ENCODE data around the gene ADGRA1. TPM values are rescaled to one million over a fixed set of nuclear protein-coding genes. Genes with fewer than 3 reads are reported as not detected.

ADGRA1 gene
- total and polyA plus RNA-seq, 4 experiments from 2014 or later = not detected

DNA sequence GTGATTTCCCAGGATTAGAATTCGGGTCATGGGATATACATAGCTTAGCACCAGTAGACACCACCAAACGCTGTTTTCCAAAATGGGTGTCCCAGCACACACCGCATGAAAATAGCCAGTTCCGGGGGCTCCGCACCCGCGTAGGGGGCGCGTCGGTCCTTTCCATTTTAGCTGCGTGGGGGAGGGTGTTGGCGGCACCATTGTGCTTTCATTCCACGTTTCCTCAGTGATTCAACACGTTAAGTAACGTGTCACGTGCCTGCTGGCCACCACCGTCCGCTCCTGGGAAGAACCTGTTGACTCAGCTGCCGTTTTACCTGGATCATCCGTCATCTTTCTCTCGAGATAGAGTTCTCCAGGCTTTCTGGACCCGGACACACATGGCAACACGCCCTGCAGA lies 25.6 kb upstream of the ADGRA1 start:
- Histone ChIP-seq H3K36me3 (ENCODE audit: insufficient read depth, low read length) (no peaks in the 10 kb centered on the region), H3K27me3 (ENCODE audit: insufficient read depth, low read length) (no peaks in the 10 kb centered on the region), H3K27ac (ENCODE audit: low read depth, low read length) (no peak overlapping the region), H3K9me3 (ENCODE audit: control insufficient read depth in 1 of 2, low read length in 2 of 2) (no peaks in the 10 kb centered on the region), H3K4me1 (ENCODE audit: insufficient read depth, low read length) (peaks cover 9% of the 10 kb centered on the region), H3K4me3 (ENCODE audit: low read length in 2 of 2) (no peak overlapping the region)
- ChIA-PET POLR2A (ENCODE audit: partially characterized antibody) (no interaction called here), CTCF (ENCODE audit: partially characterized antibody) (no interaction called here)
- Mint-ChIP-seq H3K27me3 (peaks cover 0 to 4% of the 10 kb centered on the region in 2 donors), H3K4me3 (no peak overlapping the region), H3K4me1 (peaks cover 8 to 16% (median 9%) of the 10 kb centered on the region in 4 donors), H3K27ac (no peak overlapping the region), H3K36me3 (no peaks in the 10 kb centered on the region), H3K9me3 (no peaks in the 10 kb centered on the region)
- no peak for DNase-seq
- intact Hi-C loops (cut with micrococcal nuclease) = no loop called here

DNA sequence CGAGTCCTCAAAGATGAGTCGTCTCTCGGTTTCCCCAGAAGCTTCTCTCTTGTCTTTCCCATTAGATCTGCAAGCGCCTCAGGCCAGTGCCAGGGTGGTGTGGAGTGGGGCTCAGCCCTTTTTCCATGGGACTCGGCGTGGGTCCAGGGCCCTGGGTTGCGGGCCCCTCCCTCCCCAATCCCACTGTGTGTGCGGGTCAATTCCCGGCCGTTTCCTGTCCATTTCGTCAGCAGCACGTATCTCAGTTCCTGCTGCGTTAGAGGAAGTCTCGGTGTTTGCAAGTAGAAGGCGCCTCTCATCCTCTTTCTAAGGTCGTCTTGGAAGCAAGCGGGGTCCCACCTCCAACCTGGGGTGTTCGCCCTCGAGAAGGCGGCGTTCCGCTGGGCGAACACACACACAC lies 25.1 kb upstream of the ADGRA1 start:
- no peaks in the 10 kb centered on the region for H3K36me3 ChIP-seq (ENCODE audit: insufficient read depth, low read length)
- no peak overlapping the region for H3K27ac ChIP-seq (ENCODE audit: low read depth, low read length)
- peaks cover 7 to 12% (median 9%) of the 10 kb centered on the region in 4 donors for H3K4me1 Mint-ChIP-seq
- intact Hi-C loops (cut with micrococcal nuclease) = no loop called here
- no peaks in the 10 kb centered on the region for H3K9me3 Mint-ChIP-seq
- H3K27me3 ChIP-seq (ENCODE audit: insufficient read depth, low read length) = no peaks in the 10 kb centered on the region
- no peak overlapping the region for H3K4me3 Mint-ChIP-seq
- ChIA-PET POLR2A (ENCODE audit: partially characterized antibody) (no interaction called here), CTCF (ENCODE audit: partially characterized antibody) (no interaction called here)
- no peaks in the 10 kb centered on the region for H3K9me3 ChIP-seq (ENCODE audit: control insufficient read depth in 1 of 2, low read length in 2 of 2)
- H3K27me3 Mint-ChIP-seq = peaks cover 0 to 4% of the 10 kb centered on the region in 2 donors
- H3K4me3 ChIP-seq (ENCODE audit: low read length in 2 of 2) = no peak overlapping the region
- peaks cover 9% of the 10 kb centered on the region for H3K4me1 ChIP-seq (ENCODE audit: insufficient read depth, low read length)
- DNase-seq = no peak
- H3K36me3 Mint-ChIP-seq = no peaks in the 10 kb centered on the region
- no peak overlapping the region for H3K27ac Mint-ChIP-seq

DNA sequence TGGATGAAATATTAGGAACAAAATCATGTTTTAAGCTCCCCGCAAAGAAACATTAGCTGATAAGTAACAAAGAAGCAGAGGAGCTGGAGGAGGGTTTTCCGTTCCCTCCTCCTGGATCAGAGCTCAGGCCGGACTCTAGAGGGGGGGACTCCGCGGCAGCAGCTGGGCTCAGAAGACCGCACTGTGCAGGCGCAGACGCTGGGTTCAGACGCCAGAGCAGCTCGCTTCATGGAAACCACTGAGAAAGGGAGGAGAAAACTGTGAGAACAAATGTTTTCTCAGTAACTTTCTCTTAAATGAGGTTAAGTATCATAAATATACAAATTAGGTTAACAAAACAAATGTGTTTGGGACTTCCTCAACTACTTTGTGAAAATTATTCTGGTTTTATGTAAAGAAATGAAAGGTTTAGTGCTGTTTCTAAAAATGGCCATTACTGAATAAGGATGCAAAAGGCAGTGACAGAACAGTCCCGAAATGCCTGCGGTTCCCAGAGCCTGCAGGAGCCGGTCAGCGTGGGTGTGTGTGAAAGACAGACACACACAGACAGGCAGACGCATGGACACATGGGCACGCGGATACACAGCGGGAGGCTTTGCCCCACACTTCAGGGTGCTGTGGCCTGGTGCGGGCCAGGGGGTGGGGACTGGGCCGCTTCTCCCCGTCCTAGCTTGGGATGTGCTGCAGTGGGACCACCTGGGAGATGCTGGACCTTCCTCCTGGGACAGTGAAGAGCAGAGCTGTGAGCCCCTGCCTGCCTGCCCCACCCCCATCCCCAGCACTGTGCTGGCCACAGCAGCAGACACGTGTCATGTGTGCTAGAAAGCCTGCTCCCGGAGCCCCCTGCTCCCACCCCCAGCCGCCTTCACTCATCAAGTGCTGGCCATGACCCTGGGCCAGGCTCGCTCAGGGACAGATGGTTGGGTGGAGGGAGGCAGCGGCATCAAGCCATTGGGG lies 20.3 kb upstream of the ADGRA1 start:
- H3K27ac ChIP-seq (ENCODE audit: low read depth, low read length) = no peak overlapping the region
- Mint-ChIP-seq H3K36me3 (no peaks in the 10 kb centered on the region), H3K27me3 (peaks cover 0 to 2% of the 10 kb centered on the region in 2 donors), H3K27ac (no peak overlapping the region), H3K4me3 (no peak overlapping the region), H3K4me1 (no peaks in the 10 kb centered on the region), H3K9me3 (no peaks in the 10 kb centered on the region)
- no peaks in the 10 kb centered on the region for H3K9me3 ChIP-seq (ENCODE audit: control insufficient read depth in 1 of 2, low read length in 2 of 2)
- DNase-seq = no peak
- ChIA-PET POLR2A (ENCODE audit: partially characterized antibody) (no interaction called here), CTCF (ENCODE audit: partially characterized antibody) (no interaction called here)
- intact Hi-C loops (cut with micrococcal nuclease) = no loop called here
- no peaks in the 10 kb centered on the region for H3K36me3 ChIP-seq (ENCODE audit: insufficient read depth, low read length)
- H3K4me3 ChIP-seq (ENCODE audit: low read length in 2 of 2) = no peak overlapping the region
- no peaks in the 10 kb centered on the region for H3K27me3 ChIP-seq (ENCODE audit: insufficient read depth, low read length)
- H3K4me1 ChIP-seq (ENCODE audit: insufficient read depth, low read length) = no peaks in the 10 kb centered on the region

DNA sequence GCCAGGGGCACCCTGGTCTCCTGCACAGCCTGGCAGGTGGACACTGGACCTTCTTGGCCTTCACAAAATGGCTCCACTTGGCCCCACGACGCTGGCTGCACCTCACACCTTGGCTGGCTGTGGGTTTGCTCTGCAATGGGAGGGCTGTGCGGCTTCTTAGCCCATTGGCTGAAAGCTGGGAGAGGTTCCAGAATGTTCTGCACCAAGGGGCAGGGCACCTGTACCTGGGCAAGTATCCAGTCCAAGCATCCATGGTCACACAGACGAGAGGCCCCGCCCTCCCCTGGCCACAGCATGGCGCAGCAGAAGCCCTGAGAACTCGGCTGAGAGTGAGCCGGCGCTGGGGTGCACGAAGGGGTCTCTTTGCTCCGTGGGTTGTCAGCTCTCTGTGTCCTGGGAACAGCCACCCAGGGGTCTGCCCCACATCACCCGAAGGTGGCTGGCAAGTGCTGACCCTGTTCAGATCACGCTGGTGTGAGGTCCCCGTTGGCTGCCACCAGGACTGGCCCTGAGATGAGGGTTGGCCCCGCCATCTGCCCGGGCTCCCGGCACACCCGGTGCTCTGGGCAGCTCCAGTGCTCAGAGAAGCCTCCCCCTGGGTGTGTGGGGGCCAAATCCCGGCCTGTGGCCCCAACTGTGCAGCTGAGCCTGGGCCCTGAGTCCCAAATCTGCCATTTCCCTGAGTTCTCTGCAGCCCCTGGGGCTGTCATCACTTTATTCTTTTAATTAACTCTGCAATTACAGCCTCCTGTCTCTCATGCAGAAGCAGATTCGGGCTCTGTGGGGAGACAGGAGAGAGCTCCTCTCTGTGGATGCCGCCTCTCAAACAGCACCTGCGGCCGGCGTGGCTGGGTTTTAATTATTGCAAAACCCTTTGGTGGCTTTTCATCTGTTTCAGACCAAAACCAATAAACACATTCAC lies 19.4 kb upstream of the ADGRA1 start:
- no peak overlapping the region for H3K27ac ChIP-seq (ENCODE audit: low read depth, low read length)
- H3K4me3 Mint-ChIP-seq = no peak overlapping the region

DNA sequence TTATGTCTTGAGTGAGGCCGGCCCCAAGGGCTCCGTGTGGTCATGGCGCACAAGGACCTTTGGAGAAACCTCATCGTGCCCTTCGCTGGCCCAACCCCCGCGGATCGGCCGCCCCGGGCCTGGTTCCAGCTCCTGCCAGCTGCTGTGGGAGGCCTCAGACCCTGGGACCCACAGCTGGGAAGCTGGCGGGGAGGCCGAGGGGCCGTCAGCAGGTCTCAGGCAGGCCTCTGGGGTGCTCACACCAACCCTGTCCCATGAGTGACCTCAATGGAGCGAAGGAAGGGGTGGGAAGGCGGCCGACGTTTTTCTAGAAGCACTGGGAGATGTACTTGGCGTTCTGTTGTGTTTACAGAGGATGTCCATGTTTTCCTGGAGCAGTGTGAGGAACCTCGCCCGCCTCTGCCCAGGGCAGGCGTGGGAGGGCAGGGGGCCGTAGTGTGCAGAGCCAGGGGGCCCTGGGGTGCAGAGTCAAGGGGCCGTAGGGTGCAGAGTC lies 18.6 kb upstream of the ADGRA1 start:
- intact Hi-C loops (cut with micrococcal nuclease) = no loop called here
- CTCF ChIA-PET (ENCODE audit: partially characterized antibody) = no interaction called here
- Mint-ChIP-seq H3K36me3 (no peaks in the 10 kb centered on the region), H3K4me1 (no peaks in the 10 kb centered on the region), H3K4me3 (no peak overlapping the region), H3K9me3 (no peaks in the 10 kb centered on the region), H3K27ac (no peak overlapping the region), H3K27me3 (peaks cover 0 to 2% of the 10 kb centered on the region in 2 donors)
- H3K4me3 ChIP-seq (ENCODE audit: low read length in 2 of 2) = no peak overlapping the region
- no peaks in the 10 kb centered on the region for H3K4me1 ChIP-seq (ENCODE audit: insufficient read depth, low read length)
- no peaks in the 10 kb centered on the region for H3K27me3 ChIP-seq (ENCODE audit: insufficient read depth, low read length)
- no peaks in the 10 kb centered on the region for H3K9me3 ChIP-seq (ENCODE audit: control insufficient read depth in 1 of 2, low read length in 2 of 2)
- no peak for DNase-seq
- no peaks in the 10 kb centered on the region for H3K36me3 ChIP-seq (ENCODE audit: insufficient read depth, low read length)
- POLR2A ChIA-PET (ENCODE audit: partially characterized antibody) = no interaction called here
- no peak overlapping the region for H3K27ac ChIP-seq (ENCODE audit: low read depth, low read length)

More for the DNA sequence above, 19.4 kb upstream of the ADGRA1 start:
- Histone ChIP-seq H3K27me3 (ENCODE audit: insufficient read depth, low read length) (no peaks in the 10 kb centered on the region), H3K36me3 (ENCODE audit: insufficient read depth, low read length) (no peaks in the 10 kb centered on the region), H3K9me3 (ENCODE audit: control insufficient read depth in 1 of 2, low read length in 2 of 2) (no peaks in the 10 kb centered on the region), H3K4me1 (ENCODE audit: insufficient read depth, low read length) (no peaks in the 10 kb centered on the region), H3K4me3 (ENCODE audit: low read length in 2 of 2) (no peak overlapping the region)
- no peak for DNase-seq
- Mint-ChIP-seq H3K27ac (no peak overlapping the region), H3K4me1 (no peaks in the 10 kb centered on the region), H3K9me3 (no peaks in the 10 kb centered on the region), H3K36me3 (no peaks in the 10 kb centered on the region), H3K27me3 (peaks cover 0 to 2% of the 10 kb centered on the region in 2 donors)
- intact Hi-C loops (cut with micrococcal nuclease) = no loop called here
- ChIA-PET POLR2A (ENCODE audit: partially characterized antibody) (no interaction called here), CTCF (ENCODE audit: partially characterized antibody) (no interaction called here)

DNA sequence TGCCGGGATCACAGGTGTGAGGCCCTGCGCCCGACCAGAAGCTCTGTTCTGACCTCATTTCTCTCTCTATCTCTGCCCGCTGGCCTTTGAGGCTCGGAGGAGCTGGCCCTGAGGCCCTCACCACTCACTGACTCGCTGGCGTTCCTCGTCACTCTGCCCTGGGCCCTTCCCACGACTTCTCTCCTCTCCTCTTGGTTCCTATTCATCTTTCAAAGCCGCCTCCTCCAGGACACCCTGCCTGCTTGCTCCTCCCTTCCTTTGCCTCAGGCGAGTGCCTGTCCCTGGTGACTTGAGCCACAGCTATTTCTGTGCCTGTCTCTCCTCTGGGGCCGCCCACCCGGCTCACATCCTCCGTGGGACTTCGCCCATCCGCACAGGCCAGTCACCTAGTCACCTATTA lies 17.3 kb upstream of the ADGRA1 start:
- no peaks in the 10 kb centered on the region for H3K36me3 Mint-ChIP-seq
- H3K27ac Mint-ChIP-seq = peak overlapping the region in 1 of 7 donors; percentile 50
- no peak overlapping the region for H3K4me3 Mint-ChIP-seq
- no peaks in the 10 kb centered on the region for H3K4me1 ChIP-seq (ENCODE audit: insufficient read depth, low read length)
- no peaks in the 10 kb centered on the region for H3K9me3 Mint-ChIP-seq
- H3K4me3 ChIP-seq (ENCODE audit: low read length in 2 of 2) = no peak overlapping the region
- ChIA-PET POLR2A (ENCODE audit: partially characterized antibody) (no interaction called here), CTCF (ENCODE audit: partially characterized antibody) (no interaction called here)
- no peak for DNase-seq
- no peak overlapping the region for H3K27ac ChIP-seq (ENCODE audit: low read depth, low read length)
- no peaks in the 10 kb centered on the region for H3K9me3 ChIP-seq (ENCODE audit: control insufficient read depth in 1 of 2, low read length in 2 of 2)
- intact Hi-C loops (cut with micrococcal nuclease) = no loop called here
- H3K4me1 Mint-ChIP-seq = no peaks in the 10 kb centered on the region
- H3K36me3 ChIP-seq (ENCODE audit: insufficient read depth, low read length) = no peaks in the 10 kb centered on the region
- no peaks in the 10 kb centered on the region for H3K27me3 ChIP-seq (ENCODE audit: insufficient read depth, low read length)
- peaks cover 0 to 4% of the 10 kb centered on the region in 2 donors for H3K27me3 Mint-ChIP-seq

DNA sequence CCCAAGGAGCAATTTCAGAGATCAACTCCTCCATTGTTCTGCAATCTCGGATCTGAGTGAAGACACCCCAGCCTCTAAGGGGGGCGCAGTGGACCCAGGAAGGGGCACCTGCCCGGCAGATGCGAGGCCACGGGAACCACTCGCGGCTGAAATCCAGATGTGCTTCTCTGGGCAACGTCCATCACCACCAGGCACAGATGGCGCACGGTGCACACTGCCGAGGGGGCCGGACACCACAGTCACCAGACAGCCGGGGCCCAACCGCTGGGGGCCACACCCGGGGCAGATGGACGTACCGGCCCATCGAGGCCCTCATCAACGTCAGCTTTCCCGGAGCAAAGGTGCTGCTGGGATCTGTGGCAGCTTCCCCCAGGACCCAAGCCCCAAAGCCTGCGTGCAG lies 16.9 kb upstream of the ADGRA1 start:
- Mint-ChIP-seq H3K9me3 (no peaks in the 10 kb centered on the region), H3K4me3 (no peak overlapping the region), H3K4me1 (no peaks in the 10 kb centered on the region), H3K27ac (peak overlapping the region in 1 of 7 donors; percentile 50), H3K27me3 (peaks cover 2 to 4% of the 10 kb centered on the region in 2 donors), H3K36me3 (no peaks in the 10 kb centered on the region)
- CTCF ChIA-PET (ENCODE audit: partially characterized antibody) = no interaction called here
- Histone ChIP-seq H3K9me3 (ENCODE audit: control insufficient read depth in 1 of 2, low read length in 2 of 2) (no peaks in the 10 kb centered on the region), H3K4me3 (ENCODE audit: low read length in 2 of 2) (no peak overlapping the region), H3K36me3 (ENCODE audit: insufficient read depth, low read length) (no peaks in the 10 kb centered on the region), H3K4me1 (ENCODE audit: insufficient read depth, low read length) (no peaks in the 10 kb centered on the region), H3K27ac (ENCODE audit: low read depth, low read length) (no peak overlapping the region), H3K27me3 (ENCODE audit: insufficient read depth, low read length) (no peaks in the 10 kb centered on the region)
- no peak for DNase-seq
- intact Hi-C loops (cut with micrococcal nuclease) = no loop called here
- POLR2A ChIA-PET (ENCODE audit: partially characterized antibody) = no interaction called here

All from CD4-positive, alpha-beta memory T cell (primary cell).